UCSD-AML1 (cell line): ENCODE data around the gene ZNF627.
A peak's percentile ranks its signal among the peaks of the same experiment; 100 is the strongest.
"Not testable (repeated sequence)": the region's sequence is repeated elsewhere in the genome, so short reads cannot be mapped to it uniquely, and the experiment has no call there.

ENCODE experiments used
- DNase-seq: peaks from one replicate; lab custom pipeline; 2025; ENCODE audit not compliant: unreplicated experiment; lab: John Stamatoyannopoulos, UW

The ZNF627 gene

GRCh38 chr19:11597202-11598102, at the start of gene ZNF627:
ZNF627 (plus strand) TSS chr19:11597483; CDS start chr19:11597628, 145 bp downstream.
- peak; percentile 97 for DNase-seq

GRCh38 chr19:11547929-11548700, 49.2 kb upstream of the ZNF627 start:
- DNase-seq: no peak

- DNase-seq: no peak
Observed at GRCh38 chr19:11549386-11549953, 47.8 kb upstream of the ZNF627 start.

- no peak for DNase-seq
Observed at GRCh38 chr19:11550265-11550664, 47.0 kb upstream of the ZNF627 start.

GRCh38 chr19:11551603-11552235, 45.6 kb upstream of the ZNF627 start:
- no peak for DNase-seq

GRCh38 chr19:11552666-11553372, 44.5 kb upstream of the ZNF627 start:
- no peak for DNase-seq

- no peak for DNase-seq
Observed at GRCh38 chr19:11554160-11554559, 43.1 kb upstream of the ZNF627 start.

- DNase-seq: no peak
Observed at GRCh38 chr19:11555246-11555645, 42.0 kb upstream of the ZNF627 start.

- no peak for DNase-seq
Observed at GRCh38 chr19:11556634-11557420, 40.5 kb upstream of the ZNF627 start.

- DNase-seq: peak; percentile 98
Observed at GRCh38 chr19:11558881-11559828, 38.1 kb upstream of the ZNF627 start, which contains the start of gene ELOF1. ELOF1 (minus strand) TSS chr19:11559230; CDS start chr19:11554347, 4,883 bp downstream.

GRCh38 chr19:11560404-11561051, 36.8 kb upstream of the ZNF627 start:
- no peak for DNase-seq

- DNase-seq: no peak
Observed at GRCh38 chr19:11563532-11563931, 33.8 kb upstream of the ZNF627 start.

GRCh38 chr19:11564082-11564807, 33.0 kb upstream of the ZNF627 start:
- DNase-seq: not testable (repeated sequence)

GRCh38 chr19:11565649-11565980, 31.7 kb upstream of the ZNF627 start:
- DNase-seq: not testable (repeated sequence)

GRCh38 chr19:11566164-11566563, 31.1 kb upstream of the ZNF627 start:
- DNase-seq: no peak

GRCh38 chr19:11570039-11570462, 27.2 kb upstream of the ZNF627 start:
- no peak for DNase-seq

GRCh38 chr19:11573354-11573753, 23.9 kb upstream of the ZNF627 start:
- DNase-seq: not testable (repeated sequence)
